A549 (cell line): Measurements from ENCODE around the gene CHFR. TPM values are rescaled to one million over a fixed set of nuclear protein-coding genes. Genes with fewer than 3 reads are reported as not detected.

Experiments used
- ATAC-seq, 2 experiments: fragments of 200-7000 bp in 1 of 2; fragments of >200 bp in 1 of 2; cut with Nextera tagmentation in 1 of 2; cut with Tn5 transposase in 1 of 2; 3 replicates each; pipeline versions ENCODE4 v1.8.0 to v1.9.1; 2018 to 2020; ENCODE audit warnings: mild to moderate bottlenecking in 1 of 2, moderate library complexity in 1 of 2
- CTCF ChIA-PET: fragments of 300-600 bp; sonication (Branson Sonifier 250); formaldehyde crosslinking; extraction: SDS; loops from one replicate; lab custom pipeline; 2021; ENCODE audit warnings: antibody characterized with exemption, inconsistent platforms; lab: Yijun Ruan, JAX
- POLR2A ChIA-PET: fragments of 350-600 bp; formaldehyde crosslinking; extraction: SDS; loops from one replicate; lab custom pipeline; 2021; ENCODE audit warnings: antibody characterized with exemption, inconsistent platforms; lab: Yijun Ruan, JAX
- DNase-seq, 2 experiments: peaks; one replicate each; pipeline versions ENCODE4 v3.0.0 to v3.0.0-alpha.2; 2011 to 2016; ENCODE audit warnings: low read depth in 1 of 2, low spot score in 1 of 2
- FAIRE-seq: peaks from 2 replicates; lab custom pipeline; 2011; peaks lifted over from hg19 to GRCh38; lab: Jason Lieb, UNC
- H3K27ac ChIP-seq, 2 experiments: fragments of >200 bp; sonication (Bioruptor Twin); formaldehyde crosslinking; 3 replicates each; pipeline ENCODE4 v1.5.1; 2016 to 2017
- H3K4me1 ChIP-seq: fragments of >200 bp; sonication (Bioruptor Twin); formaldehyde crosslinking; 3 replicates; pipeline ENCODE4 v1.6.1; 2016
- H3K4me2 ChIP-seq: fragments of >200 bp; sonication (Bioruptor Twin); formaldehyde crosslinking; 3 replicates; pipeline ENCODE4 v1.6.1; 2016
- H3K4me3 ChIP-seq: fragments of >200 bp; sonication (Bioruptor Twin); formaldehyde crosslinking; 3 replicates; pipeline ENCODE4 v1.5.1; 2016
- H3K9me3 ChIP-seq: fragments of >200 bp; sonication (Bioruptor Twin); formaldehyde crosslinking; 3 replicates; pipeline ENCODE4 v1.6.1; 2016
- CBX2 ChIP-seq: fragments of 200-600 bp; sonication (generic); IDR thresholded peaks from 2 replicates; pipeline ENCODE4 v1.6.1; 2016; ENCODE audit warnings: low read depth, mild to moderate bottlenecking, borderline replicate concordance
- CHD2 ChIP-seq: fragments of 150-350 bp; IDR thresholded peaks from 2 replicates; pipeline ENCODE4 v1.6.1; 2014; ENCODE audit warnings: low read length; ENCODE audit not compliant: partially characterized antibody
- CHD4 ChIP-seq: fragments of 200-600 bp; sonication (generic); IDR thresholded peaks from 2 replicates; pipeline ENCODE4 v1.6.1; 2016; ENCODE audit warnings: antibody characterized with exemption, mild to moderate bottlenecking, borderline replicate concordance
- EHF ChIP-seq: fragments of 250-450 bp; sonication (Bioruptor Pico); IDR thresholded peaks from 2 replicates; pipeline ENCODE4 v1.5.0; 2020; ENCODE audit warnings: mild to moderate bottlenecking
- EHMT2 ChIP-seq: fragments of 200-600 bp; sonication (generic); IDR thresholded peaks from 2 replicates; pipeline ENCODE4 v1.6.1; 2016; ENCODE audit warnings: antibody characterized with exemption, low read depth, mild to moderate bottlenecking, moderate library complexity
- HEYL ChIP-seq: fragments of 250-450 bp; sonication (Bioruptor Pico); IDR thresholded peaks from 2 replicates; pipeline ENCODE4 v1.8.0; 2021; ENCODE audit warnings: mild to moderate bottlenecking, moderate library complexity
- HOXB13 ChIP-seq: fragments of 250-450 bp; sonication (Bioruptor Pico); IDR thresholded peaks from 2 replicates; pipeline ENCODE4 v1.5.0; 2020; ENCODE audit warnings: low read depth, mild to moderate bottlenecking, moderate library complexity
- HOXB5 ChIP-seq: fragments of 250-450 bp; sonication (Bioruptor Pico); IDR thresholded peaks from 2 replicates; pipeline ENCODE4 v1.5.0; 2020; ENCODE audit warnings: mild to moderate bottlenecking, moderate library complexity
- JUN ChIP-seq, 2 experiments: fragments of >200 bp; sonication (Bioruptor Twin); formaldehyde crosslinking; IDR thresholded peaks; 2 replicates in 1 of 2; 3 replicates in 1 of 2; pipeline ENCODE4 v1.6.1; 2016 to 2017
- KDM1A ChIP-seq: fragments of 200-600 bp; sonication (generic); IDR thresholded peaks from 2 replicates; pipeline ENCODE4 v1.6.1; 2016; ENCODE audit warnings: low read depth, mild to moderate bottlenecking
- MAFK ChIP-seq: fragments of 450-650 bp; IDR thresholded peaks from 2 replicates; pipeline ENCODE4 v1.6.1; 2014; ENCODE audit not compliant: partially characterized antibody
- MYC ChIP-seq: IDR thresholded peaks from 2 replicates; pipeline ENCODE4 v1.6.1; 2012; ENCODE audit warnings: mild to moderate bottlenecking, inconsistent platforms, low read length, improper control_type of control experiment, borderline replicate concordance
- NPAS2 ChIP-seq: fragments of 250-450 bp; sonication (Bioruptor Pico); IDR thresholded peaks from 2 replicates; pipeline ENCODE4 v1.8.0; 2022; ENCODE audit warnings: mild to moderate bottlenecking, moderate library complexity, borderline replicate concordance
- POLR2A ChIP-seq: IDR thresholded peaks from 2 replicates; pipeline ENCODE4 v1.6.1; 2012; ENCODE audit warnings: mild to moderate bottlenecking, low read length
- RAD21 ChIP-seq, 2 experiments: fragments of >200 bp in 1 of 2; sonication (Bioruptor Twin) in 1 of 2; formaldehyde crosslinking in 1 of 2; IDR thresholded peaks in 1 of 2; conservative IDR thresholded peaks in 1 of 2; 2 replicates in 1 of 2; 3 replicates in 1 of 2; pipeline ENCODE4 v1.6.1; 2012 to 2018; ENCODE audit warnings: inconsistent platforms in 1 of 2
- RNF2 ChIP-seq: fragments of 200-600 bp; sonication (generic); IDR thresholded peaks from 2 replicates; pipeline ENCODE4 v1.6.1; 2016; ENCODE audit warnings: low read depth, mild to moderate bottlenecking, antibody characterized with exemption, moderate library complexity, borderline replicate concordance
- SMC3 ChIP-seq: fragments of >200 bp; sonication (Bioruptor Twin); formaldehyde crosslinking; IDR thresholded peaks from 3 replicates; pipeline ENCODE4 v1.6.1; 2018; ENCODE audit warnings: inconsistent platforms
- SREBF2 ChIP-seq: fragments of 450-650 bp; IDR thresholded peaks from 2 replicates; pipeline ENCODE4 v1.6.1; 2014; ENCODE audit warnings: mild to moderate bottlenecking, moderate library complexity
- TFCP2L1 ChIP-seq: fragments of 250-450 bp; sonication (Bioruptor Pico); IDR thresholded peaks from 2 replicates; pipeline ENCODE4 v1.5.0; 2021; ENCODE audit warnings: mild to moderate bottlenecking
- ZC3H11A ChIP-seq: fragments of 450-650 bp; IDR thresholded peaks from 2 replicates; pipeline ENCODE4 v1.6.1; 2014; ENCODE audit warnings: antibody characterized with exemption, mild to moderate bottlenecking
- ZFP36 ChIP-seq: fragments of 450-650 bp; IDR thresholded peaks from 2 replicates; pipeline ENCODE4 v1.6.1; 2014; ENCODE audit warnings: borderline replicate concordance; ENCODE audit not compliant: partially characterized antibody
- WGBS: methylation state at CpG from one replicate; pipeline ENCODE4 v1.1.6; 2017; ENCODE audit errors: missing lambda C conversion rate; 5-methylcytosine and 5-hydroxymethylcytosine counted together
- polyA plus RNA-seq, 4 experiments: library from polyadenylated mRNA; depleted of rRNA in 3 of 4; stranded (reverse); fragments of >200 nt; fragmentation: RNase III in 1 of 4; extraction: RNeasy Plus Mini Kit Qiagen cat#74134 plus additional on column Dnase treatment in 1 of 4; gene quantifications; 2 replicates in 3 of 4; 3 replicates in 1 of 4; pipeline ENCODE4 v1.2.3, GENCODE V29; 2011 to 2017
- TF ChIP-seq, protein P1 (sequence below): IDR thresholded peaks from 2 replicates; pipeline ENCODE4 v1.6.1; 2012; ENCODE audit warnings: low read depth, borderline replicate concordance
- TF ChIP-seq, protein P2 (sequence below): fragments of 450-650 bp; IDR thresholded peaks from 2 replicates; pipeline ENCODE4 v1.6.1; 2014; ENCODE audit warnings: antibody characterized with exemption
- TF ChIP-seq, protein P3 (sequence below): fragments of 250-450 bp; sonication (Bioruptor Pico); IDR thresholded peaks from 2 replicates; pipeline ENCODE4 v1.5.0; 2021; ENCODE audit warnings: mild to moderate bottlenecking, moderate library complexity, borderline replicate concordance
- TF ChIP-seq, protein P4 (sequence below): IDR thresholded peaks from 2 replicates; pipeline ENCODE4 v1.6.1; 2012
- TF ChIP-seq, protein P5 (sequence below): fragments of 250-450 bp; sonication (Bioruptor Pico); IDR thresholded peaks from 2 replicates; pipeline ENCODE4 v1.5.0; 2020; ENCODE audit warnings: low read depth, mild to moderate bottlenecking, moderate library complexity

Gene CHFR
- polyA plus RNA-seq, 2 of the 4 experiments (the other 2 are of a cell fraction): 20.9 to 38.8 TPM

DNA sequence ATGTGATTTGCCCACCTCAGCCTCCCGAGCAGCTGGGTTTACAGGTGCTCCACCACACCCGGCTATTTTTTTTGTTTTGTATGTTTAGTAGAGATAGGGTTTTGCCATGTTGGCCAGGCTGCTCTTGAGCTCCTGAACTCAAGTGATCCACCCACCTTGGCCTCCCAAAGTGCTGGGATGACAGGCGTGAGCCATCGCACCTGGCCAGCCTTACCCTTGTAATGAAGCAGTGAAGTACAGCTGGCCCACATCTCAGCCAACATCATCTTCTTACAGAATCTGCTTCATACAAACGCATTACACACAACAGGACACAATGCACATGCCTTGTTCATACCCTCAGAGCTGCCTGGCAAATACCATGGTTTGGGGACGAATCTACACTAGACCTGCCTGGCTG lies 31.3 kb upstream of the CHFR start:
- Histone ChIP-seq H3K4me2 (no peak overlapping the region), H3K27ac (no peak overlapping the region), H3K4me1 (no peaks in the 10 kb centered on the region), H3K9me3 (peaks cover 94% of the 10 kb centered on the region), H3K4me3 (no peak overlapping the region)
- POLR2A ChIA-PET: no interaction called here
- CTCF ChIA-PET: no interaction called here
- 78% methylated on average over 6 of the region's 6 CpGs for WGBS
- DNase-seq (no peak), FAIRE-seq (no peak), ATAC-seq (no peak)
- no peak for TF ChIP-seq ZFP36
- TF ChIP-seq CHD4: no peak
- TF ChIP-seq SMC3: no peak
- TF ChIP-seq, protein P1, sequence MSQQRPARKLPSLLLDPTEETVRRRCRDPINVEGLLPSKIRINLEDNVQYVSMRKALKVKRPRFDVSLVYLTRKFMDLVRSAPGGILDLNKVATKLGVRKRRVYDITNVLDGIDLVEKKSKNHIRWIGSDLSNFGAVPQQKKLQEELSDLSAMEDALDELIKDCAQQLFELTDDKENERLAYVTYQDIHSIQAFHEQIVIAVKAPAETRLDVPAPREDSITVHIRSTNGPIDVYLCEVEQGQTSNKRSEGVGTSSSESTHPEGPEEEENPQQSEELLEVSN: no peak
- no peak for TF ChIP-seq KDM1A
- TF ChIP-seq SREBF2: no peak
- no peak for TF ChIP-seq NPAS2 (CRISPR knock-in tag)
- no peak for TF ChIP-seq EHF
- TF ChIP-seq HEYL (CRISPR knock-in tag): no peak

DNA sequence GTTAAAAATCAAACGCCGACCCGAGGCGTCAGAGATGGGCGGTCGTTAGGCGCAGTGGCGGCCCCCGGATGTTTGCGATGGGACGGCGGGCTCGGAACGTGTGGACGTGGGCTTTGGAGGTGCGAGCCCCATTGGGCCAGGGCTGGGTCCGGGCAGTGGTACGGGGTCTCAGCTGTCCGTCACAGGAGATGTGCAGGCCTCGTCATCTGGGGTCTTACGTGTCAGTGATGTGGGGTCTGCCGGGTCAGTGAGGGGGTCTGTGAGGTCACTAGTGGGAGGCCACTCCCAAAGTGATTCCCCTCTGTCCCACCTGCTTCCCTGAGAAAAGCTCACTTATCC lies 21.6 kb upstream of the CHFR start:
- ChIA-PET CTCF (no interaction called here), POLR2A (interaction anchor here (0.6 kb wide), 1 partner anchor 35 kb away, joined by 3 read pairs; no protein-coding TSS in a partner anchor)
- TF ChIP-seq, protein P2, sequence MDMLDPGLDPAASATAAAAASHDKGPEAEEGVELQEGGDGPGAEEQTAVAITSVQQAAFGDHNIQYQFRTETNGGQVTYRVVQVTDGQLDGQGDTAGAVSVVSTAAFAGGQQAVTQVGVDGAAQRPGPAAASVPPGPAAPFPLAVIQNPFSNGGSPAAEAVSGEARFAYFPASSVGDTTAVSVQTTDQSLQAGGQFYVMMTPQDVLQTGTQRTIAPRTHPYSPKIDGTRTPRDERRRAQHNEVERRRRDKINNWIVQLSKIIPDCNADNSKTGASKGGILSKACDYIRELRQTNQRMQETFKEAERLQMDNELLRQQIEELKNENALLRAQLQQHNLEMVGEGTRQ: no peak
- TF ChIP-seq HOXB13 (CRISPR knock-in tag) (no peak), ZC3H11A (no peak), MAFK (no peak), EHMT2 (no peak), CHD2 (no peak), HOXB5 (CRISPR knock-in tag) (no peak), RNF2 (no peak), CBX2 (no peak), ZFP36 (no peak), HEYL (CRISPR knock-in tag) (no peak), MYC (no peak), EHF (no peak), POLR2A (no peak), TFCP2L1 (no peak), JUN (IDR thresholded peaks at IDR 0.05) (no peak), RAD21 (conservative IDR thresholded peaks at IDR 0.05 in 1 of 2, IDR thresholded peaks at IDR 0.05 in 1 of 2) (no peak)
- TF ChIP-seq, protein P3, sequence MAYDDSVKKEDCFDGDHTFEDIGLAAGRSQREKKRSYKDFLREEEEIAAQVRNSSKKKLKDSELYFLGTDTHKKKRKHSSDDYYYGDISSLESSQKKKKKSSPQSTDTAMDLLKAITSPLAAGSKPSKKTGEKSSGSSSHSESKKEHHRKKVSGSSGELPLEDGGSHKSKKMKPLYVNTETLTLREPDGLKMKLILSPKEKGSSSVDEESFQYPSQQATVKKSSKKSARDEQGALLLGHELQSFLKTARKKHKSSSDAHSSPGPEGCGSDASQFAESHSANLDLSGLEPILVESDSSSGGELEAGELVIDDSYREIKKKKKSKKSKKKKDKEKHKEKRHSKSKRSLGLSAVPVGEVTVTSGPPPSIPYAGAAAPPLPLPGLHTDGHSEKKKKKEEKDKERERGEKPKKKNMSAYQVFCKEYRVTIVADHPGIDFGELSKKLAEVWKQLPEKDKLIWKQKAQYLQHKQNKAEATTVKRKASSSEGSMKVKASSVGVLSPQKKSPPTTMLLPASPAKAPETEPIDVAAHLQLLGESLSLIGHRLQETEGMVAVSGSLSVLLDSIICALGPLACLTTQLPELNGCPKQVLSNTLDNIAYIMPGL: no peak
- TF ChIP-seq, protein P4, sequence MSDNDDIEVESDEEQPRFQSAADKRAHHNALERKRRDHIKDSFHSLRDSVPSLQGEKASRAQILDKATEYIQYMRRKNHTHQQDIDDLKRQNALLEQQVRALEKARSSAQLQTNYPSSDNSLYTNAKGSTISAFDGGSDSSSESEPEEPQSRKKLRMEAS: no peak
- TF ChIP-seq, protein P5, sequence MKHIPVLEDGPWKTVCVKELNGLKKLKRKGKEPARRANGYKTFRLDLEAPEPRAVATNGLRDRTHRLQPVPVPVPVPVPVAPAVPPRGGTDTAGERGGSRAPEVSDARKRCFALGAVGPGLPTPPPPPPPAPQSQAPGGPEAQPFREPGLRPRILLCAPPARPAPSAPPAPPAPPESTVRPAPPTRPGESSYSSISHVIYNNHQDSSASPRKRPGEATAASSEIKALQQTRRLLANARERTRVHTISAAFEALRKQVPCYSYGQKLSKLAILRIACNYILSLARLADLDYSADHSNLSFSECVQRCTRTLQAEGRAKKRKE: no peak
- DNase-seq: no peak
- Histone ChIP-seq H3K4me3 (no peak overlapping the region), H3K4me2 (no peak overlapping the region), H3K9me3 (peaks cover 82% of the 10 kb centered on the region), H3K27ac (no peak overlapping the region), H3K4me1 (no peaks in the 10 kb centered on the region)
- ATAC-seq: no peak
- no peak for FAIRE-seq
- WGBS: 73% methylated on average over 22 of the region's 22 CpGs
